ENCODE measurements around the gene COPS8. TPM values are rescaled to one million over a fixed set of nuclear protein-coding genes. Genes with fewer than 3 reads are reported as not detected.
A peak's percentile ranks its signal among the peaks of the same experiment; 100 is the strongest.

The COPS8 gene
- total and polyA plus RNA-seq, 3 donors from 2014 or later: 104 to 117 (median 108) TPM

GRCh38 chr2:237068005-237068576, 17.6 kb upstream of the COPS8 start:
- Histone ChIP-seq H3K4me3 (no peak overlapping the region), H3K36me3 (ENCODE audit: low read depth, missing control alignments) (no peaks in the 10 kb centered on the region), H3K27ac (no peak overlapping the region), H3K9me3 (no peaks in the 10 kb centered on the region), H3K27me3 (no peaks in the 10 kb centered on the region), H3K4me1 (peaks cover 3% of the 10 kb centered on the region)
- intact Hi-C loops (cut with DNase I; ENCODE audit: low total_unique reads): loop anchor here (10.0 kb wide), 1 partner anchor 723 kb away; no protein-coding TSS in a partner anchor
- TF ChIP-seq, protein P1, sequence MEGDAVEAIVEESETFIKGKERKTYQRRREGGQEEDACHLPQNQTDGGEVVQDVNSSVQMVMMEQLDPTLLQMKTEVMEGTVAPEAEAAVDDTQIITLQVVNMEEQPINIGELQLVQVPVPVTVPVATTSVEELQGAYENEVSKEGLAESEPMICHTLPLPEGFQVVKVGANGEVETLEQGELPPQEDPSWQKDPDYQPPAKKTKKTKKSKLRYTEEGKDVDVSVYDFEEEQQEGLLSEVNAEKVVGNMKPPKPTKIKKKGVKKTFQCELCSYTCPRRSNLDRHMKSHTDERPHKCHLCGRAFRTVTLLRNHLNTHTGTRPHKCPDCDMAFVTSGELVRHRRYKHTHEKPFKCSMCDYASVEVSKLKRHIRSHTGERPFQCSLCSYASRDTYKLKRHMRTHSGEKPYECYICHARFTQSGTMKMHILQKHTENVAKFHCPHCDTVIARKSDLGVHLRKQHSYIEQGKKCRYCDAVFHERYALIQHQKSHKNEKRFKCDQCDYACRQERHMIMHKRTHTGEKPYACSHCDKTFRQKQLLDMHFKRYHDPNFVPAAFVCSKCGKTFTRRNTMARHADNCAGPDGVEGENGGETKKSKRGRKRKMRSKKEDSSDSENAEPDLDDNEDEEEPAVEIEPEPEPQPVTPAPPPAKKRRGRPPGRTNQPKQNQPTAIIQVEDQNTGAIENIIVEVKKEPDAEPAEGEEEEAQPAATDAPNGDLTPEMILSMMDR (IDR thresholded peaks at IDR 0.05): no peak
- TF ChIP-seq POLR2A (IDR thresholded peaks at IDR 0.05): no peak
- DNase-seq: no peak
- 60 to 78% methylated on average over 3 of the region's 3 CpGs for WGBS, 2 donors

DNA sequence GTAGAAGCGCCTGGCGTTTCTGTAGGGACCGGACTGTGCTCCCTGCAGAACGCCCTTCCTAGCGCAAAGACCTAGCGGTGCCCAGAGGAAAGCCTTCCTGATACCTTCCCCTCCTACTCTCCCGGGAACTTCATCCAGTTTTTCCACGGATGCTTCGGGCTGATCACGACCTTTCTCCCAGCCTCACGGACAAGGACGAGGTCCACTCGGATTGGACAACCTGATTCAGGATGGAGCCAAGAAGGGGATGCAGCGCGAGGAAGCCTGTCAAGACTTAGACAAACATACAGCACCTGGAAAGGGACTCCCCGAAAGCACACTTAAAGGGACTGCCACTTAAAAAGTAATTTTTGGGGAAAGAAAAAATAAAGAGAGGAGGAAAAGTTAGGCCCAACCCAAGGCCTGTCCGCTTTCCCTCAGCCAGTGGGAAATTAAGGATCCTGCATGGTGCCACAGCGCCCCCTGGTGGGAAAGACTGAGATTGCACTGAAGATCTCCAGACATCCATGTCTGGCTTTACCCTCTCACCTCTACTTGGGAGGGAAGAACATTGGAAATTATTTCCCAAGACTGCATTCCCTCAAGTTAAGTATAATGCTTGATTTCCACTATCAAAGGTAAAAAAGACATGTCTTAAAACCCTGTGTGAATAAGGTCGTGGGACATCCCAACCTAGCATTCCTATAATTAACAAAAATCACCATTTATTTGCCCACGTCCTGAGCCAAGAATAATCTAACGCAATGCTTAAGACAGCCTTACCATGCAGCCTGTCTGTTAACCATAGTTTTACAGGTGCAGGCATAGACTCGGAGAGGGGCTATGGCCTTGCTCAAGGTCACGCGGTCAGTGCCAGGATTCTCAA, 13.4 kb upstream of the COPS8 start:
- Histone ChIP-seq H3K4me3 (no peak overlapping the region), H3K27ac (no peak overlapping the region), H3K9me3 (no peaks in the 10 kb centered on the region), H3K36me3 (ENCODE audit: low read depth, missing control alignments) (no peaks in the 10 kb centered on the region), H3K27me3 (no peaks in the 10 kb centered on the region), H3K4me1 (no peaks in the 10 kb centered on the region)
- 72 to 76% methylated on average over 23 to 24 of the region's 24 CpGs for WGBS, 2 donors
- DNase-seq: peak; percentile 92
- no peak for TF ChIP-seq POLR2A (IDR thresholded peaks at IDR 0.05)
- TF ChIP-seq, protein P1 (IDR thresholded peaks at IDR 0.05): peak; percentile 92 to 99 (median 95)
- intact Hi-C loops (cut with DNase I; ENCODE audit: low total_unique reads): loop anchor here (10.0 kb wide), 1 partner anchor 1297 kb away; no protein-coding TSS in a partner anchor

GRCh38 chr2:237073552-237073951, 12.1 kb upstream of the COPS8 start:
- Histone ChIP-seq H3K4me1 (no peaks in the 10 kb centered on the region), H3K36me3 (ENCODE audit: low read depth, missing control alignments) (no peaks in the 10 kb centered on the region), H3K9me3 (no peaks in the 10 kb centered on the region), H3K27me3 (no peaks in the 10 kb centered on the region), H3K27ac (no peak overlapping the region), H3K4me3 (no peak overlapping the region)
- WGBS, 2 donors: 74 to 75% methylated on average over 4 of the region's 4 CpGs
- no peak for TF ChIP-seq POLR2A (IDR thresholded peaks at IDR 0.05)
- TF ChIP-seq, protein P1 (IDR thresholded peaks at IDR 0.05): no peak
- DNase-seq: no peak
- intact Hi-C loops (cut with DNase I; ENCODE audit: low total_unique reads): loop anchor here (10.0 kb wide), 1 partner anchor 1299 kb away; no protein-coding TSS in a partner anchor

DNA sequence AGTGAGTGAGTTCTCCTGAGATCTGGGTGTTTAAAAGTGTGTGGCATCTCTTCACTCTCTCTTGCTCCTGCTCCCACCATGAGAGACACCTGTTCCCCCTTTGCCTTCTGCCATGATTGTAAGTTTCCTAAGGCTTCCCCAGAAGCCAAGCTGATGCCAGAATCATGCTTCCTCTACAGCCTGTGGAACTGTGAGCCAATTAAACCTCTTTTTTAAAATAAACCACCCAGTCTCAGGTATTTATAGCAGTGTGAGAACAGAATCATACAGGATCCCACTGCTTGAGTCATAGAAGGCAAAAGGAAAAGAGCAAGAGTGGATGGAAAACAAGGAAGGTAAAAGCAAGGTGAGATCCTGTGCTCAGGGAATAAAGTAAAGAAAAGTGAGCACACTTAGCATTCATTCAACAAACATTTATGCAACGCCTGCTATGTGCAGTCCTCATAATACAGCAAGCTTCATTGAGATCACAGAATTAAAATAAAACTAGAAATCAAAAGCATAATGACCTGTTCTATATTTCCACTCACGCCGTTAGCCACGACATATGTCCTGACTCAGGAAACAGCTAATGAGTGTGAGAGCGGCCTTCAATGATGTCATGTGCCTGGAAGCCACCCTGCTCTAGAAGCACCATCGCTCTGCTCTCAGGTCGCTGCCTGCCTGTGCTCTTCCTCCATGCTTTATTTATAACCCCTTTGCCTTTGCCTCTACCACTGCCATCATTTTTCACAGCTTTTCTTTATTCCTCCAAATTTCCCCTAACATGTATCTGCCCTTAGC, 11.3 kb upstream of the COPS8 start:
- intact Hi-C loops (cut with DNase I; ENCODE audit: low total_unique reads): loop anchor here (10.0 kb wide), 1 partner anchor 1300 kb away; no protein-coding TSS in a partner anchor
- 80% methylated on average over 7 of the region's 7 CpGs for WGBS, 2 donors
- H3K27me3 ChIP-seq: no peaks in the 10 kb centered on the region
- no peaks in the 10 kb centered on the region for H3K4me1 ChIP-seq
- no peak overlapping the region for H3K27ac ChIP-seq
- H3K4me3 ChIP-seq: no peak overlapping the region
- H3K36me3 ChIP-seq (ENCODE audit: low read depth, missing control alignments): no peaks in the 10 kb centered on the region
- DNase-seq: no peak
- TF ChIP-seq, protein P1 (IDR thresholded peaks at IDR 0.05): no peak
- TF ChIP-seq POLR2A (IDR thresholded peaks at IDR 0.05): no peak
- H3K9me3 ChIP-seq: no peaks in the 10 kb centered on the region

All from testis (tissue), 3 donors.